H1 (cell line): Measurements from ENCODE around the gene TAS2R40. TPM values are rescaled to one million over a fixed set of nuclear protein-coding genes. Genes with fewer than 3 reads are reported as not detected.

ENCODE experiments used
- CTCF ChIA-PET: fragments of 300-600 bp; sonication (Branson Sonifier 250); formaldehyde crosslinking; loops from one replicate; lab custom pipeline; 2021; ENCODE audit not compliant: partially characterized antibody; lab: Charles Lee
- POLR2A ChIA-PET: fragments of 300-600 bp; sonication (Branson Sonifier 250); formaldehyde crosslinking; loops from one replicate; lab custom pipeline; 2021; ENCODE audit warnings: inconsistent platforms; ENCODE audit not compliant: partially characterized antibody; lab: Charles Lee
- DNase-seq, 2 experiments: peaks; one replicate each; pipeline versions ENCODE4 v3.0.0 to v3.0.0-alpha.2; 2010 to 2022; ENCODE audit warnings: low spot score in 2 of 2, low read depth in 1 of 2, mixed read lengths in 1 of 2
- FAIRE-seq: peaks from 2 replicates; lab custom pipeline; 2011; peaks lifted over from hg19 to GRCh38; lab: Jason Lieb, UNC
- H2AFZ ChIP-seq: 2 replicates; pipeline ENCODE4 v1.8.1; 2012; ENCODE audit warnings: low read length, inconsistent platforms
- H2AK5ac ChIP-seq: 2 replicates; pipeline ENCODE4 v1.6.1; 2013; ENCODE audit warnings: low read depth, low read length
- H2BK120ac ChIP-seq: replicated peaks from 2 replicates; pipeline ENCODE3; 2013; ENCODE audit warnings: low read depth, low read length, inconsistent platforms
- H2BK12ac ChIP-seq: 2 replicates; pipeline ENCODE4 v1.6.1; 2013; ENCODE audit warnings: low read depth, low read length
- H2BK15ac ChIP-seq: 2 replicates; pipeline ENCODE4 v1.6.1; 2013; ENCODE audit warnings: low read length
- H2BK20ac ChIP-seq: 2 replicates; pipeline ENCODE4 v1.6.1; 2013; ENCODE audit warnings: low read length
- H2BK5ac ChIP-seq: 2 replicates; pipeline ENCODE4 v1.6.1; 2013; ENCODE audit warnings: low read depth, low read length
- H3K14ac ChIP-seq: 2 replicates; pipeline ENCODE4 v1.6.1; 2013; ENCODE audit warnings: inconsistent platforms; ENCODE audit not compliant: insufficient read length
- H3K18ac ChIP-seq: 2 replicates; pipeline ENCODE4 v1.6.1; 2013; ENCODE audit warnings: low read length; ENCODE audit errors: extremely low read depth
- H3K23ac ChIP-seq: 2 replicates; pipeline ENCODE4 v1.6.1; 2013; ENCODE audit warnings: inconsistent platforms; ENCODE audit not compliant: insufficient read length
- H3K23me2 ChIP-seq: 2 replicates; pipeline ENCODE4 v1.6.1; 2013; ENCODE audit warnings: low read depth, low read length
- H3K27ac ChIP-seq: 2 replicates; pipeline ENCODE4 v1.6.1; 2011; ENCODE audit warnings: low read depth, low read length, inconsistent platforms
- H3K27me3 ChIP-seq, 4 experiments: replicated peaks in 1 of 4; 1 replicate in 1 of 4; 2 replicates in 3 of 4; pipeline versions ENCODE4 v1.6.1 to v1.8.1; 2011 to 2013; ENCODE audit warnings: low read length in 3 of 4, mild to moderate bottlenecking in 3 of 4, inconsistent platforms in 2 of 4, mixed read lengths in 2 of 4, moderate library complexity in 1 of 4; ENCODE audit not compliant: control insufficient read depth in 3 of 4, insufficient read depth in 3 of 4; ENCODE audit errors: extremely low read depth in 1 of 4
- H3K36me3 ChIP-seq, 4 experiments: 2 replicates each; pipeline versions ENCODE4 v1.6.1 to v1.8.1; 2011 to 2013; ENCODE audit warnings: mild to moderate bottlenecking in 4 of 4, low read length in 3 of 4, moderate library complexity in 2 of 4, control low read depth in 1 of 4, inconsistent platforms in 1 of 4; ENCODE audit not compliant: insufficient read depth in 4 of 4, control insufficient read depth in 2 of 4
- H3K4ac ChIP-seq: replicated peaks from 2 replicates; pipeline ENCODE3; 2013; ENCODE audit warnings: low read length, low read depth, mixed read lengths, inconsistent platforms; ENCODE audit not compliant: insufficient read length
- H3K4me1 ChIP-seq, 4 experiments: replicated peaks in 1 of 4; 1 replicate in 1 of 4; 2 replicates in 3 of 4; pipeline versions ENCODE4 v1.6.1 to v1.8.1; 2011 to 2013; ENCODE audit warnings: low read length in 3 of 4, inconsistent platforms in 2 of 4, mixed read lengths in 1 of 4; ENCODE audit not compliant: insufficient read depth in 4 of 4, control insufficient read depth in 3 of 4
- H3K4me2 ChIP-seq, 2 experiments: 2 replicates each; pipeline versions ENCODE4 v1.6.1 to v1.8.1; 2011 to 2013; ENCODE audit warnings: low read depth in 2 of 2, low read length in 2 of 2, control low read depth in 1 of 2, inconsistent platforms in 1 of 2, mild to moderate bottlenecking in 1 of 2; ENCODE audit not compliant: insufficient read depth in 1 of 2
- H3K4me3 ChIP-seq, 4 experiments: fragments of 200-600, 300-600 bp in 1 of 4; sonication (generic), shearing (Covaris generic), sonication (Bioruptor Twin) in 1 of 4; 2 replicates each; pipeline versions ENCODE4 v1.5.1 to v1.8.1; 2011 to 2016; ENCODE audit warnings: low read length in 4 of 4, low read depth in 3 of 4, control low read depth in 2 of 4, inconsistent platforms in 2 of 4, mild to moderate bottlenecking in 2 of 4, mixed read lengths in 1 of 4, moderate library complexity in 1 of 4; ENCODE audit not compliant: insufficient read depth in 2 of 4; ENCODE audit errors: extremely low read depth in 1 of 4
- H3K56ac ChIP-seq: replicated peaks from 2 replicates; pipeline ENCODE3; 2013; ENCODE audit warnings: low read depth, mild to moderate bottlenecking, mixed read lengths, low read length, inconsistent platforms; ENCODE audit not compliant: insufficient read length
- H3K79me1 ChIP-seq: 2 replicates; pipeline ENCODE4 v1.6.1; 2013; ENCODE audit warnings: low read depth, low read length, control low read depth
- H3K79me2 ChIP-seq, 2 experiments: 2 replicates each; pipeline versions ENCODE4 v1.6.1 to v1.8.1; 2012 to 2013; ENCODE audit warnings: low read length in 2 of 2, mild to moderate bottlenecking in 2 of 2, inconsistent platforms in 1 of 2; ENCODE audit not compliant: insufficient read depth in 2 of 2, control insufficient read depth in 1 of 2
- H3K9ac ChIP-seq, 4 experiments: replicated peaks in 1 of 4; 1 replicate in 1 of 4; 2 replicates in 3 of 4; pipeline versions ENCODE4 v1.6.1 to v1.8.1; 2011 to 2013; ENCODE audit warnings: low read depth in 3 of 4, low read length in 3 of 4, control low read depth in 2 of 4, mild to moderate bottlenecking in 2 of 4, moderate library complexity in 2 of 4, inconsistent platforms in 1 of 4; ENCODE audit errors: extremely low read depth in 1 of 4
- H3K9me3 ChIP-seq, 2 experiments: 2 replicates each; pipeline versions ENCODE4 v1.6.1 to v1.8.1; 2012 to 2013; ENCODE audit warnings: mild to moderate bottlenecking in 2 of 2, moderate library complexity in 2 of 2, control low read depth in 1 of 2, inconsistent platforms in 1 of 2, low read depth in 1 of 2, low read length in 1 of 2, mixed read lengths in 1 of 2; ENCODE audit not compliant: insufficient read depth in 2 of 2
- H4K20me1 ChIP-seq, 2 experiments: replicated peaks in 1 of 2; 2 replicates each; pipeline versions ENCODE3 to v1.8.1; 2011 to 2013; ENCODE audit warnings: inconsistent platforms in 2 of 2, low read length in 2 of 2, mild to moderate bottlenecking in 1 of 2; ENCODE audit not compliant: insufficient read depth in 2 of 2, control insufficient read depth in 1 of 2
- H4K5ac ChIP-seq: 2 replicates; pipeline ENCODE4 v1.6.1; 2013; ENCODE audit warnings: low read length, low read depth, mixed read lengths, inconsistent platforms; ENCODE audit not compliant: insufficient read length
- H4K8ac ChIP-seq: 2 replicates; pipeline ENCODE4 v1.8.0; 2013; ENCODE audit warnings: mild to moderate bottlenecking, moderate library complexity, low read length, inconsistent platforms; ENCODE audit not compliant: insufficient read depth; ENCODE audit errors: extremely low read depth
- H4K91ac ChIP-seq: replicated peaks from 2 replicates; pipeline ENCODE3; 2013; ENCODE audit warnings: low read length, mixed read lengths, inconsistent platforms; ENCODE audit not compliant: insufficient read length
- ASH2L ChIP-seq: fragments of 200-600, 300-600 bp; sonication (generic); IDR thresholded peaks from one replicate; pipeline ENCODE4 v1.7.1; 2017; ENCODE audit warnings: low read length
- CREB1 ChIP-seq: IDR thresholded peaks from 2 replicates; pipeline ENCODE4 v1.6.1; 2012; ENCODE audit warnings: inconsistent platforms
- EGR1 ChIP-seq: IDR thresholded peaks from 2 replicates; pipeline ENCODE4 v1.6.1; 2011; ENCODE audit warnings: low read depth, low read length, borderline replicate concordance
- JUND ChIP-seq: IDR thresholded peaks from 2 replicates; pipeline ENCODE4 v1.6.1; 2011; ENCODE audit warnings: mild to moderate bottlenecking, improper control_type of control experiment, low read length
- KDM1A ChIP-seq: fragments of 200-600, 300-600 bp; sonication (generic); IDR thresholded peaks from 2 replicates; pipeline ENCODE4 v1.7.1; 2016; ENCODE audit warnings: mild to moderate bottlenecking, low read length, borderline replicate concordance
- MAFK ChIP-seq: IDR thresholded peaks from 2 replicates; pipeline ENCODE4 v1.6.1; 2012; ENCODE audit warnings: low read depth, mild to moderate bottlenecking, improper control_type of control experiment, low read length
- POU5F1 ChIP-seq: IDR thresholded peaks from 2 replicates; pipeline ENCODE4 v1.6.1; 2011; ENCODE audit warnings: low read depth, mild to moderate bottlenecking, low read length, moderate library complexity
- RFX5 ChIP-seq: IDR thresholded peaks from 2 replicates; pipeline ENCODE4 v1.6.1; 2011; ENCODE audit warnings: low read depth, low read length, improper control_type of control experiment, borderline replicate concordance
- SP1 ChIP-seq: IDR thresholded peaks from 2 replicates; pipeline ENCODE4 v1.6.1; 2011; ENCODE audit warnings: low read depth, low read length
- SRF ChIP-seq: IDR thresholded peaks from 2 replicates; pipeline ENCODE4 v1.6.1; 2011; ENCODE audit warnings: mild to moderate bottlenecking, low read depth, low read length, moderate library complexity
- ZNF274 ChIP-seq: IDR thresholded peaks from 2 replicates; pipeline ENCODE4 v1.7.0; 2012; ENCODE audit warnings: low read length, borderline replicate concordance; ENCODE audit errors: extremely low read depth
- WGBS, 2 experiments: shearing (Covaris generic) in 1 of 2; methylation state at CpG; one replicate each; pipeline versions ENCODE4 v1.1.6 to v1.1.7; 2013 to 2015; ENCODE audit warnings: low lambda C conversion rate in 2 of 2, mixed read lengths in 2 of 2, inconsistent platforms in 1 of 2, low coverage in 1 of 2, missing lambda C conversion rate in 1 of 2; ENCODE audit not compliant: insufficient replicate concordance in 2 of 2, insufficient coverage in 1 of 2, insufficient read length in 1 of 2; ENCODE audit errors: extremely low coverage in 1 of 2, missing lambda C conversion rate in 1 of 2; 5-methylcytosine and 5-hydroxymethylcytosine counted together
- polyA plus RNA-seq, 7 experiments: library from polyadenylated mRNA; depleted of rRNA in 3 of 7; stranded (reverse) in 5 of 7; unstranded in 2 of 7; fragments of >200 nt in 5 of 7; fragments of 200-250 nt in 2 of 7; gene quantifications; 1 replicate in 5 of 7; 2 replicates in 1 of 7; 4 replicates in 1 of 7; pipeline versions ENCODE4 v1.2.1 to v1.2.3, GENCODE V29; 2011 to 2013; ENCODE audit warnings: missing spikeins in 2 of 7, mixed read lengths in 2 of 7
- total RNA-seq: library from RNA; stranded (reverse); fragmentation: NEBNext Ultra II Directional; extraction: Animal tissue kit (Norgen Biotek cat#: 25700); gene quantifications from 2 replicates; pipeline ENCODE4 v1.2.1, GENCODE V29; 2021
- TF ChIP-seq, protein P1 (sequence below): IDR thresholded peaks from 2 replicates; pipeline ENCODE4 v1.6.1; 2012; ENCODE audit warnings: low read length, inconsistent platforms

TAS2R40 gene
- total and polyA plus RNA-seq, 2 of the 8 experiments (the other 6 are each of a cell fraction or from before 2014, with no cell fraction given) = not detected

- FAIRE-seq = no peak
- H3K4ac ChIP-seq = no peak overlapping the region
- H4K8ac ChIP-seq = no peak overlapping the region
- no peaks in the 10 kb centered on the region for H3K79me2 ChIP-seq
- no peak overlapping the region for H2BK20ac ChIP-seq
- H2AK5ac ChIP-seq = no peak overlapping the region
- no peak overlapping the region for H2BK5ac ChIP-seq
- H2BK12ac ChIP-seq = no peak overlapping the region
- no peaks in the 10 kb centered on the region for H4K20me1 ChIP-seq
- no peak overlapping the region for H2BK120ac ChIP-seq
- no peaks in the 10 kb centered on the region for H3K79me1 ChIP-seq
- no peak overlapping the region for H3K23ac ChIP-seq
- H4K91ac ChIP-seq = no peak overlapping the region
- CTCF ChIA-PET = interaction anchor here (0.9 to 3.5 kb wide), 5 partner anchors 10 to 34 kb away, joined by 3 to 20 read pairs (median 4); no protein-coding TSS in a partner anchor
- H2AFZ ChIP-seq = no peak overlapping the region
- H3K9me3 ChIP-seq = no peaks in the 10 kb centered on the region
- no peak overlapping the region for H3K9ac ChIP-seq
- peaks cover 0 to 3% (median 0%) of the 10 kb centered on the region in 4 experiments; a peak in 3 of 7 replicates for H3K27me3 ChIP-seq
- H2BK15ac ChIP-seq = no peak overlapping the region
- H3K4me2 ChIP-seq = no peak overlapping the region; a peak in 1 of 4 replicates
- H3K56ac ChIP-seq = no peak overlapping the region
- H3K18ac ChIP-seq = no peak overlapping the region
- POLR2A ChIA-PET = interaction anchor here (1.1 to 2.4 kb wide), 2 partner anchors 15 to 23 kb away, joined by 3 to 8 read pairs; partner anchors contain the start of gene CASP2
- H3K23me2 ChIP-seq = peaks cover 2% of the 10 kb centered on the region; the same call in 1 of the 2 replicates
- peaks cover 0 to 4% (median 0%) of the 10 kb centered on the region in 4 experiments; a peak in 2 of 7 replicates for H3K4me1 ChIP-seq
- H3K14ac ChIP-seq = no peak overlapping the region
- 89% methylated on average over 15 of the region's 15 CpGs; no CpG with 5 or more reads in 1 of the 2 experiments for WGBS, 2 experiments
- peaks cover 0 to 6% (median 1%) of the 10 kb centered on the region in 4 experiments; a peak in 3 of 8 replicates for H3K36me3 ChIP-seq
- no peak overlapping the region for H4K5ac ChIP-seq
- H3K27ac ChIP-seq = no peak overlapping the region
- H3K4me3 ChIP-seq = no peak overlapping the region
- DNase-seq = no peak
- TF ChIP-seq MAFK (no peak), EGR1 (no peak), SRF (no peak), JUND (no peak), CREB1 (no peak), KDM1A (no peak), SP1 (no peak), ASH2L (no peak), ZNF274 (no peak), POU5F1 (no peak), RFX5 (no peak)
- TF ChIP-seq, protein P1, sequence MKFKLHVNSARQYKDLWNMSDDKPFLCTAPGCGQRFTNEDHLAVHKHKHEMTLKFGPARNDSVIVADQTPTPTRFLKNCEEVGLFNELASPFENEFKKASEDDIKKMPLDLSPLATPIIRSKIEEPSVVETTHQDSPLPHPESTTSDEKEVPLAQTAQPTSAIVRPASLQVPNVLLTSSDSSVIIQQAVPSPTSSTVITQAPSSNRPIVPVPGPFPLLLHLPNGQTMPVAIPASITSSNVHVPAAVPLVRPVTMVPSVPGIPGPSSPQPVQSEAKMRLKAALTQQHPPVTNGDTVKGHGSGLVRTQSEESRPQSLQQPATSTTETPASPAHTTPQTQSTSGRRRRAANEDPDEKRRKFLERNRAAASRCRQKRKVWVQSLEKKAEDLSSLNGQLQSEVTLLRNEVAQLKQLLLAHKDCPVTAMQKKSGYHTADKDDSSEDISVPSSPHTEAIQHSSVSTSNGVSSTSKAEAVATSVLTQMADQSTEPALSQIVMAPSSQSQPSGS = no peak
Measured at GRCh38 chr7:143265017-143265693, 43.3 kb downstream of the TAS2R40 start.
